Activated CD4-positive, alpha-beta T cell treated with anti-CD3 and anti-CD28 coated beads for 48 hours (primary cell): ENCODE results near the gene PEMT.
"Not testable (repeated sequence)": the region's sequence is repeated elsewhere in the genome, so short reads cannot be mapped to it uniquely, and the experiment has no call there.

ENCODE experiments used
- DNase-seq: peaks from one replicate; pipeline ENCODE4 v3.0.0-alpha.2; 2020

The PEMT gene

DNA sequence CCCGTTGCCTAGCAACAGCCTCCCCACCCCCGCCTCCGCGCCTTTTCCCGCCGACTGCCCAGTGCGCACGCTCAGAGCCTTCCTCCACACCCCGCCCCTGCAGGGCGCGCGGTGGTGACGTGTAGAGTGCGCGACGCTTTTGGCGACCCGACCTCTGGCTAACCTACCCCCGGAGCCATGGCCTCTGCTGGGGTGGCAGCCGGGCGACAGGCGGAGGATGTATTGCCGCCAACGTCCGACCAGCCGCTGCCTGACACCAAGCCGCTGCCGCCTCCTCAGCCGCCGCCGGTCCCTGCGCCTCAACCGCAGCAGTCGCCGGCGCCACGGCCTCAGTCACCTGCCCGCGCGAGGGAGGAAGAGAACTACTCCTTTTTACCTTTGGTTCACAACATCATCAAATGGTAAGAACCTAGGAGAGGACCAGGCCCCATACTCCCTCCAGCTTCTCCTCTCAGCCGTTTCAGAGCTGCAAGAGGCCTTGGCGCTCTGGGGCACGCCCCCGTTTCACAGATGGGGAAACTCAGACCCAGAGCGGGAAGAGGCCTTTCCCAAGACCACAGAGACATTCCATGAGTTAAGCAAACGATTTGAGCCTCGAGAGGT is 114.5 kb downstream of the PEMT start, which contains the start of gene MED9:
Gene MED9 (plus strand): TSS at position 136 of the 603 bp plus-strand sequence. CDS start 42 bp downstream, at position 178.
- DNase-seq, result peak; percentile 97

DNA sequence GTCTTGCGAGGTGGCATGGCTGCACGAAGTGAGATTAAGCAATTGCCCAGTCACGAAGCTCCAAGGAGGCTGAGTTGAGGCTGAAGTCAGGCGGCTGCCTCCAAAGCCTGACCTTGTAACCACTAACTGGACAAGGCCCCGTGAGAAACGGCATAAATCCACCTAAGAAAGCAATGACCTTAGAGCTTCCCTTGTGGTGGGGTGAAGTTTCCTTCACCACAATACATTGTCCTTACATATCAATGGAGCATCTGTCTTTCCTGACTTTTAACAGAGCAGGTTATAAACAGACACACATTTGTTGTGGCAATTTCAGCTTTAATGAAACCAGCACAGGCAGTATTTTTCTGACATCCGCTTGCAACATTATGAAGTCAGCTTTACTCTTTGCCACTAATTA is 117.2 kb downstream of the PEMT start:
- no peak for DNase-seq

DNA sequence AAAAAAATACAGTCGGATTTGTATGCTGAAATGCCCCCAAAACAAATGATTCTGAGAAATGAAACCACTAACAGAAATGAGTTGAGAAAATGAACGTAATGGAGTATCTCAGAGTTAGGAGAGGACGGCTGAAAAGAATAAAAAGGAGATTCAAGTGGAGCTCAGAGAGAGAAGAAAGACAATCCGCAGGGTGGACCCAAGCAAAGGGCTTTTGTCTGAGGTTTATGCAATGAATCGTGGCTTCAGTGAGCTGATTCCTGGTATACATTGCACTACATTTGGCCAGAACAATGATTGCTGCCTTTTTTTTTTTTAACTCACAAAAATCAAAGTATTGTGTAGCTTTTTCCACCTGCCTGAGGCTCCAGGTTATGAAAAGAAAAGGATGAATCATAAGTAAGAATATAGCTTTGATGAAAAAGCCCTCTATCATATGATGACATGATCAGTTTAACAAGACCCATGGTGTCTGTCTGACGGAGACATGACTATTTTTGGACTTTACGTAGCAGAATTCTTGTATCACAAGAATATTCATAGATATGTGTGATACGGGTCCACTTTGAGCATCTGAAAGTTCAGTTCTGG is 119.1 kb downstream of the PEMT start:
- no peak for DNase-seq

DNA sequence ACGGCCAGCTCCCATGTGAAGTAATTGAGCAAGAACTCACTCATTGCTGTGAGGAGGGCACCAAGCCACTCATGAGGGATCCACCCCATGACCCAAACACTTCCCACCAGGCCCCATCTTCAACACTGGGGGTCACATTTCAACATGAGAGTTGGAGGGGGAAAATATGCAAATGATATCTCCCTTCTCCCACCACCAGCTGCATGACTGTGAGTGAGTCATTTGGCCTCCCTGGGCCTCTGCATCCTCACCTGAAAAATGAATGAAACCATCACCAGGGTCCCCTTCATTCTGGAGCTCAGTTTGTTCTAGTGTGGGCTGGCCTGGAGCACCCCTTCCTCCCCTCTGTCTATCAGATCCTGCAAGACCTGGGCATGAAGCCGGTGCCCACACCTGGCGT is 121.5 kb downstream of the PEMT start:
- no peak for DNase-seq

DNA sequence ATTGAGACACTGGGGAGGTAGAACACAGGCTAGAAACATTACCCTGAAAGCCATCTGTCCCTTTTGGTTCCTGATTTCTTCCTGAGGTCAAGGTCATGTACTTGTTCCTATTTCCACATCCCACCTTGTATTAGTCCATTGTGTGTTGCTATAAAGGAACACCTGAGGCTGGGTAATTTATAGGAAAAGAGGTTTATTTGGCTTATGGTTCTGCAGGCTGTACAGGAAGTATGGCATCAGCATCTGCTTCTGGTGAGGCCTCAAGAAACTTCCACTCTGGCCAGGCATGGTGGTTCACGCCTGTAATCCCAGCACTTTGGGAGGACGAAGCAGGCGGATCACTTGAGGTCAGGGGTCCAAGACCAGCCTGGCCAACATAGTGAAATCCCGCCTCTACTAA is 122.2 kb downstream of the PEMT start:
- DNase-seq, result no peak

DNA sequence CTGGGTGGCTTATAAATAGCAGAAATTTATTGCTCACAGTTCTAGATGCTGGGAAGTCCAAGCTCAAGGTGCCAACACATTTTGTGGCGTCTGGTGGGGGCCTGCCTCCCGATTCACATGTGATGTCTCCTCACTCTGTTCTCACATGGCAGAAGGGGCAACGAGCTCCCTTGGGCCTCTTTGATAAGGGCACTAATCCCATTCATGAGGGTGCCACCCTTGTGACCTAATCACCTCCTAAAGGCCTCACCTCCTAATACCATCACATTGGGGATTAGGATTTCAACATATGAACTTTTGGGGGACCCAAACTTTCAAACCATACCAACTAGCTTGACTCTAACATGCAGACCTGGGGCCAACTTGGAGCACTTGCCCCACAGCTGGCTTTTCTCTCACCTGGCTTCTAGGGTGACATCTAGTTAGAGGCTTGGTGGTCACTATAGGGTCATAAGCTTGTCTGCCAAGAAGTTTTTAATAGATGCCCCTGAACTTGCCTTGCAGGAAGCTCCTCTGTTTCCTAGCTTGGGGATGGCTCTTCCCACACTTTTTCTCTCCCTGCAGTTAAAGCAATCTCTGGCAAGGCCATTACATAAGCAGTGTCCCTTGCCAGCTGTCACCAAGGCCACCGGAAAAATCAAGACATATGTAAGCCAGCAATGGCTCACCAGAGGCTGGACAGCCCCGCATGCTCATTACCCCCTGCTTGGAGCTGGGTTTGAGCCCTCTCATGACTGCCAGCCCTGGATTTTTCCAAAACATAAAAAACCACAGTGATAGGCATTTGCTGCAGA is 123.1 kb downstream of the PEMT start:
- DNase-seq, result no peak

DNA sequence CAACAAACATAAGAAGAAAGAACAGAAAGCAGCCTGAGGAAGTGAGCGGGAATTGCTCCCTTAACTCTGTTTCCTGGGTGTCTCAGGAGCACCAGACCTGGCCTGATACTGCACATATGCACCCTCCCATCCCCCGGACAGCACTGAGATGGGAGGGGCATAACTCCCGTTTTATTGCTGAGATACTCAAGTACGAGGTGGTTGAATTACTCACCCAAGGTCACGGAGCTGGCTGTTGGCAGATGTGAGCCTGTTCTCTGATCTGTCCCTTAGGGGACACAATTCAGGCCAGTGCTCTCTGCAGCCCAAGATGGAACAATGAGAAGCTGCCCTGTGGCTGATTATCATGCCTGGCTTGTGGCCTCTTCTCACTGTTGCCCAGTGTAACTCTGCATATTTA is 123.8 kb downstream of the PEMT start:
- DNase-seq, result no peak

DNA sequence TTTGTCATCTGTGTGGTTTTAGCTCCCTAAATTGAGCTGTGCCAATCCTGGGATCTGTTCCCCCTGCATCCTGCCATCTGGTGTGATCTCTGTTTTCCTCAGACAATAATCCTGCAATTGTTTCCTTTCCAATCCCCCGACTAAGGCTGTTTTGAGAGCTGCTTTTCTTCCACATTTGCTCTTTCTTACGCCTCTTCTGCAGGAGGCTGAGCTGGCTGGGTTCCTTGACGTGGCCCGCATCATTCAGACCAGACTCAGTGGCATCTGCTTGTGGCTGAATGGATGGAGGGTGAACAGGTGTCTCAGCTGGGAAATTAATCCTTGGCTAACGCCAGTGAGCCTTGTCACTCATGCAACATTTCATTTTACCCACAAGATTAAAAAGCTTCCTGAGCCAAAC is 124.5 kb downstream of the PEMT start:
- DNase-seq, result no peak

DNA sequence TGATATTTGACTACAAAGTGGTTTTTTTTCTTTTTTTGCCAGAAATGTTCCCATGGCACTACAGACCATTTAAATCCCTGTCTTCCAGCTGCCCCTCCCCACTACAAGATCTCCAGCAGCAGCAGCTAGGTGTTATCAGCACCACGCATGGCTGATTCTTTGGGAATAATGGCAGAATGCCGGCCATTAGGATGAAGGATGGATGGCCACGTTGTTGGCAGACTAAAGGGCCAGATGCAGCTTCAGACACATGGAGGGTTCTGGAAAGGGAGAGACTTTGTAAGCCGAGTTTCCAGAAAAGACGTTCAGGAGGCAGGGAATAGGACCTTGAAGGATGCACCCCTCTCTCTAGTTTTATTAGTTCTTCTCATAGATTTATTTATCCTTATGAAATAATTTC is 125.0 kb downstream of the PEMT start:
- no peak for DNase-seq

DNA sequence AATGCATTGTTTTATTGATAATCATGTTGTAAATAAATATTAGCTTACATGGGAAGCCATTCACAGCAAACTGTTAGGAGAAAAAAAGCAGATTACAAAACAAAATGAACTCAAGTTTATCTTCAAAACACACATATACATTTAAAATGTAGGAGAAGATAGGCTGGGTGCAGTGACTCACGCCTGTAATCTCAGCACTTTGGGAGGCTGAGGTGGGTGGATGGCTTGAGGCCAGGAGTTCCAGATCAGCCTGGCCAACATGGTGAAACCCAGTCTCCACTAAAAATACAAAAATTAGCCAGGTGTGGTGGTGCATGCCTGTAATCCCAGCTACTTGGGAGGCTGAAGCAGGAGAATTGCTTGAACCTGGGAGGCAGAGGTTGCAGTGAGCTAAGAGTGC is 125.6 kb downstream of the PEMT start:
- DNase-seq, result not testable (repeated sequence)

DNA sequence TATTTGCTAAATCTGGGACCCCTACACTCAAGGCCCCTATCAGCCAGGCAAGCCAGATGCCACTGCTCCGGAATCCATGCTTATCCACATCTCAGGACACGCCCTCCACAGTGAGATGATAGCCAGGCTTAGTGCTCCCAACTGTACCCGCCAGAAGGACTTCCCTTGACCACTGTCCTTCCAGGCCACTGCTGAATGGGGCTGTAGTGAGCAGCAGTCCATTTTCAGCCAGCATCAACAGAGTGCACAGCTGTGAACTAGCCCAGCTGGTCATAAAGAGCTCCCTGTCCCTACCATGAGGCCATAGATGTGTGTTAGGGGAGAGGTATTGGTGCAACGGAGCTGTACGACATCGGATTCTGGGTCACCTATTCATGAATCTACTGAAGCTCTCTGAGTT is 127.7 kb downstream of the PEMT start:
- DNase-seq, result no peak

DNA sequence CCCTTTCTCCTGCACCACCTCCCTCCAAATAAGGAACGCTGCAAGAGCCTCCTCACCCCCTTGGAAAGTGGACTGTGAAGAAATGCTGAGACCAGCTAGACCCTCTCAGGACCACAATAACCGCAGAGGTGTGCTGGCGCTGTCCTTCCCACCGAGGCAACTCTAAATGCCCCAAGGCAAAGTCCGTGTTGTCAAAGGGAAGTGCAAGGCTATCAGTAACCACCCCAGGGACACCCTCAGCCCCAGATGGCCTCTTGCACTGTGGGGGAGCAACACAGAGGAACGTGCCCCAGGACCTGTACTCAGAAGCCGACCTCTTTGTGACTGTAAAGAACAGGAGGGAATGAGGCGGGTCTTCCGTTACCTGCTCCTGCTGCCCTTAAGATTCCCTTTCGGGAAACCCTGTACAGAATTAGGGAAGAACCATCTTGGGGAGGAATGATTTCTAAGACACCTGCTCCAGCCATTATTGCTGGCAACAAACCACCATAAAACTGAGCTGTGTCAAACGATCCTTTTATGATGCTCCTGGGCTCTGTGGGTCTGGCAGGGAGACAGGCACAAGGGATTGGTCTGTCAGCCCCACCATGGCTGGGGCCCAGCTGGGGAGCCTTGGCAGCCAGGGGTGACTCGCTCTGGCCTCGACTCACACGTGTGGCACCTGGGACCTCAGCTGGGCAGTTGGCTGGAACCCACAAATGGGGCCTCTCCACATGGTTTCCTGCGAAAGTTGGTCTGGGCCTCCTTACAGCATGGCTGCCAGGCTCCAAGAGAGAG is 129.3 kb downstream of the PEMT start:
- no peak for DNase-seq

DNA sequence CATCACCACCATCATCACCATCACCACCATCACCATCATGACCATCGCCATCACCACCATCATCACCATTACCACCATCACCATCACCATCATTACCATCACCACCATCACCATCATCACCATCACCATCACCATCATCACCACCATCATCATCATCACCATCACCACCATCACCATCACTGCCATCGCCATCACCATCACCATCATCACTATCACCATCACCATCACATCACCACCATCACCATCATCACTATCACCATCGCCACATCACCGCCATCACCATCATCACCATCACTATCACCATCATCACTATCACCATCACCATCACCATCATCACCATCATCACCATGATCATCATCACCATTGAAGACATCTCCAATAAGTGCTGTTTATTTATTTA is 131.5 kb downstream of the PEMT start:
- DNase-seq, result no peak

DNA sequence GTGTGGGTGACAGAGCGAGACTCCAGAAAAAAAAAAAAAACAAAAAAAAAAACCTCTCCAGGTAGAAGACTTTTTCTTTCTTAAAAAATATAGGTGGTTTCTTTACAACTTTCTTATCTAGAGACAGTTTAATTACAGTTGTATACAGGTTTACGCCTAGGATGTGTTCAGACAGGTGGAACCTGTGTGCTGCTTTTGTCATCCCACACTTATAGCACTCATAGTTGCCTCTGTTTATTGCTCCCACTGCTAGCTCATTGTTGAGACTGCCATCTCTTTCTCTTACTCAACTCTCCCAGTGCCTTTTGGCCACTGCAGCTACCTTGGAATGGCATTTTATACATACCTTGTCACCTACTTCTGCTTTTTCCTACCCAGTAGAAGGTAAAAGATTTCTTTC is 133.8 kb downstream of the PEMT start:
- no peak for DNase-seq

DNA sequence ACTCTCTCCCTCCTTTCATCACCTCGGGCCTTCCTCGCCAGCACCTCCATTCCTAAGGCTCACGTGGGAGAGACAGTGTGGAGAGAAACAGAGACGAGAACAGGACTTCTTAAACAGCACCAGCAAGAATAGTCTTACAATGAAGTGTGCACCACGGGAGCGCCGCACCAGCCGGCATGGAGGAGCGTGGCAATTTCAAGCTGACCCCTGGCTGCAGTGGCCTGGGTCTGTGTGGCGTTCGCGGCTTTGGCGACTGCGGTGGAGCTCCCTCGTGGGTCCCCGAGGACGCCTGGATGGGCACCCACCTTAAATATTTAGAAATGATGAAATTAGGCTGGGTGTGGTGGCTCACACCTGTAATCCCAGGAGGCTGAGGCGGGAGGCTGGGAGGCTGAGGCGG is 135.3 kb downstream of the PEMT start:
- no peak for DNase-seq
